Keratinocyte (primary cell): ENCODE measurements around the gene TEX101.
"Not testable (repeated sequence)": the region's sequence is repeated elsewhere in the genome, so short reads cannot be mapped to it uniquely, and the experiment has no call there.

Experiments
- CTCF ChIP-seq, 3 experiments: IDR thresholded peaks in 1 of 3; conservative IDR thresholded peaks in 1 of 3; optimal IDR thresholded peaks in 1 of 3; 2 replicates in 2 of 3; 3 replicates in 1 of 3; pipeline versions ENCODE3 to v1.5.1; 2011; ENCODE audit warnings: low read length in 3 of 3, mild to moderate bottlenecking in 3 of 3, moderate library complexity in 2 of 3, control low read depth in 1 of 3, inconsistent platforms in 1 of 3; ENCODE audit not compliant: insufficient read depth in 2 of 3; ENCODE audit errors: extremely low read depth in 1 of 3
- EZH2 ChIP-seq: IDR thresholded peaks from one replicate; pipeline ENCODE4 v1.6.1; 2012; ENCODE audit warnings: inconsistent platforms, mild to moderate bottlenecking, low read length, moderate library complexity

- TF ChIP-seq CTCF (optimal IDR thresholded peaks at IDR 0.05 in 1 of 3, IDR thresholded peaks at IDR 0.05 in 1 of 3, conservative IDR thresholded peaks at IDR 0.05 in 1 of 3; ENCODE audit: extremely low read depth in 1 of 3, insufficient read depth in 2 of 3, low read length in 3 of 3); EZH2: not testable (repeated sequence)
Measured at GRCh38 chr19:43437284-43437683, 22.6 kb downstream of the TEX101 start.
